HCT116 (cell line): Measurements from ENCODE around the gene AGTPBP1. TPM values are rescaled to one million over a fixed set of nuclear protein-coding genes. Genes with fewer than 3 reads are reported as not detected.
A peak's percentile ranks its signal among the peaks of the same experiment; 100 is the strongest.

Experiments
- ATAC-seq: fragments of 200-7000 bp; cut with Tn5 transposase; 2 replicates; pipeline ENCODE4 v1.9.1; 2020; ENCODE audit warnings: mild to moderate bottlenecking, moderate library complexity
- BruUV-seq: library from RNA; stranded (reverse); fragments of 400-500 nt; replicated peaks from 2 replicates; lab custom pipeline; 2021; lab: Mats Ljungman, UMichigan
- CTCF ChIA-PET: fragments of 300-600 bp; sonication (Branson Sonifier 250); formaldehyde crosslinking; loops from one replicate; lab custom pipeline; 2021; ENCODE audit warnings: antibody characterized with exemption; lab: Charles Lee
- POLR2A ChIA-PET: fragments of 300-600, 350-600 bp; sonication (Branson Sonifier 250); formaldehyde crosslinking; loops from one replicate; lab custom pipeline; 2021; ENCODE audit warnings: antibody characterized with exemption; lab: Charles Lee
- RAD21 ChIA-PET, 2 experiments: fragments of 300-600 bp; sonication (Branson Sonifier 250); formaldehyde crosslinking; loops; one replicate each; lab custom pipeline; 2023; ENCODE audit warnings: low total read pairs in 2 of 2; ENCODE audit not compliant: uncharacterized antibody in 2 of 2, unreplicated experiment in 2 of 2, low non-redundant PET in 1 of 2; lab: Charles Lee
- DNase-seq: peaks from one replicate; pipeline ENCODE4 v3.0.0-alpha.2; 2010; ENCODE audit warnings: low read depth, low spot score
- H2AFZ ChIP-seq: fragments of 200-600 bp; shearing (Covaris generic), sonication (generic); 2 replicates; pipeline ENCODE4 v1.6.1; 2017; ENCODE audit warnings: low read depth, mixed run types, mixed read lengths, antibody characterized with exemption, low read length; ENCODE audit not compliant: poor library complexity, severe bottlenecking
- H3K27ac ChIP-seq: 2 replicates; pipeline ENCODE4 v1.5.1; 2012; ENCODE audit warnings: low read depth, low read length
- H3K27me3 ChIP-seq: fragments of 200-600 bp; sonication (generic); 2 replicates; pipeline ENCODE4 v1.6.1; 2016; ENCODE audit warnings: mixed run types, low read length, mixed read lengths; ENCODE audit not compliant: insufficient read depth
- H3K36me3 ChIP-seq, 2 experiments: fragments of 200-500 bp in 1 of 2; fragments of 200-600 bp in 1 of 2; sonication (Bioruptor generic) in 1 of 2; sonication (generic) in 1 of 2; 2 replicates each; pipeline versions ENCODE4 v1.5.1 to v1.6.1; 2014 to 2016; ENCODE audit warnings: low read length in 2 of 2, inconsistent platforms in 1 of 2, mixed read lengths in 1 of 2, mixed run types in 1 of 2; ENCODE audit not compliant: insufficient read depth in 2 of 2, control insufficient read depth in 1 of 2
- H3K4me1 ChIP-seq, 2 experiments: fragments of 200-600 bp in 1 of 2; sonication (generic) in 1 of 2; 2 replicates each; pipeline versions ENCODE4 v1.5.1 to v1.6.1; 2012 to 2017; ENCODE audit warnings: low read length in 2 of 2, inconsistent platforms in 1 of 2, mild to moderate bottlenecking in 1 of 2, mixed read lengths in 1 of 2, mixed run types in 1 of 2, moderate library complexity in 1 of 2; ENCODE audit not compliant: insufficient read depth in 2 of 2, control insufficient read depth in 1 of 2
- H3K4me2 ChIP-seq: fragments of 200-600 bp; sonication (generic); 2 replicates; pipeline ENCODE4 v1.6.1; 2017; ENCODE audit warnings: mixed run types, low read length, mixed read lengths
- H3K4me3 ChIP-seq, 2 experiments: fragments of 200-600 bp in 1 of 2; sonication (generic) in 1 of 2; replicated peaks in 1 of 2; 2 replicates each; pipeline ENCODE4 v1.5.1; 2011 to 2016; ENCODE audit warnings: low read length in 2 of 2, control low read depth in 1 of 2, low read depth in 1 of 2, mild to moderate bottlenecking in 1 of 2, mixed read lengths in 1 of 2, mixed run types in 1 of 2
- H3K79me2 ChIP-seq: fragments of 200-600 bp; sonication (generic); 2 replicates; pipeline ENCODE4 v1.6.1; 2017; ENCODE audit warnings: mild to moderate bottlenecking, mixed run types, low read length, moderate library complexity, mixed read lengths; ENCODE audit not compliant: insufficient read depth
- H3K9ac ChIP-seq: fragments of 200-600 bp; sonication (generic); 2 replicates; pipeline ENCODE4 v1.6.1; 2016; ENCODE audit warnings: low read length, mixed read lengths
- H3K9me2 ChIP-seq: fragments of 200-600 bp; sonication (generic), shearing (Covaris generic); 2 replicates; pipeline ENCODE4 v1.6.1; 2017; ENCODE audit warnings: mixed run types, mild to moderate bottlenecking, moderate library complexity; ENCODE audit not compliant: insufficient read depth
- H3K9me3 ChIP-seq, 2 experiments: fragments of 200-500 bp in 1 of 2; fragments of 200-600 bp in 1 of 2; sonication (Bioruptor generic) in 1 of 2; sonication (generic) in 1 of 2; 2 replicates each; pipeline ENCODE4 v1.6.1; 2014 to 2017; ENCODE audit warnings: low read length in 2 of 2, mixed read lengths in 2 of 2, inconsistent platforms in 1 of 2, low read depth in 1 of 2, mild to moderate bottlenecking in 1 of 2, mixed run types in 1 of 2, moderate library complexity in 1 of 2; ENCODE audit not compliant: control insufficient read depth in 1 of 2, insufficient read depth in 1 of 2
- H4K20me1 ChIP-seq: fragments of 200-600 bp; sonication (generic), shearing (Covaris generic); 2 replicates; pipeline ENCODE4 v1.6.1; 2017; ENCODE audit warnings: mixed run types, mild to moderate bottlenecking, moderate library complexity; ENCODE audit not compliant: insufficient read depth
- ATF3 ChIP-seq: IDR thresholded peaks from 2 replicates; pipeline ENCODE4 v1.6.1; 2012
- CBX3 ChIP-seq: IDR thresholded peaks from 2 replicates; pipeline ENCODE4 v1.6.1; 2012; ENCODE audit warnings: low read depth
- CEBPB ChIP-seq: IDR thresholded peaks from 2 replicates; pipeline ENCODE4 v1.6.1; 2012; ENCODE audit warnings: low read depth
- FOSL1 ChIP-seq: IDR thresholded peaks from 2 replicates; pipeline ENCODE4 v1.6.1; 2012; ENCODE audit warnings: low read depth
- JUND ChIP-seq: IDR thresholded peaks from 2 replicates; pipeline ENCODE4 v1.6.1; 2012
- MAX ChIP-seq: IDR thresholded peaks from 2 replicates; pipeline ENCODE4 v1.6.1; 2012
- POLR2A ChIP-seq: IDR thresholded peaks from 2 replicates; pipeline ENCODE4 v1.7.0; 2011; ENCODE audit warnings: borderline replicate concordance; ENCODE audit not compliant: insufficient read depth, insufficient read length; ENCODE audit errors: extremely low read depth
- SIN3A ChIP-seq: IDR thresholded peaks from 2 replicates; pipeline ENCODE4 v1.6.1; 2012; ENCODE audit warnings: low read depth
- SP1 ChIP-seq: IDR thresholded peaks from 2 replicates; pipeline ENCODE4 v1.6.1; 2012; ENCODE audit warnings: low read depth
- TCF7L2 ChIP-seq: IDR thresholded peaks from 2 replicates; pipeline ENCODE4 v1.7.0; 2011; ENCODE audit warnings: borderline replicate concordance, inconsistent platforms; ENCODE audit not compliant: insufficient read depth, insufficient read length; ENCODE audit errors: extremely low read depth
- YY1 ChIP-seq: IDR thresholded peaks from 2 replicates; pipeline ENCODE4 v1.6.1; 2011; ENCODE audit warnings: low read length, low read depth, moderate library complexity, mild to moderate bottlenecking; ENCODE audit not compliant: insufficient replicate concordance; ENCODE audit errors: extremely low read depth
- ZBTB33 ChIP-seq: IDR thresholded peaks from 2 replicates; pipeline ENCODE4 v1.6.1; 2011; ENCODE audit warnings: mild to moderate bottlenecking, low read length, moderate library complexity; ENCODE audit not compliant: insufficient replicate concordance; ENCODE audit errors: extremely low read depth
- intact Hi-C: fragments of 100-400 bp; cut with micrococcal nuclease; formaldehyde crosslinking; loops from 2 replicates; pipeline ENCODE4 v1.10.0; 2022
- total RNA-seq: library from RNA; stranded (reverse); gene quantifications from one replicate; pipeline ENCODE4 v1.2.1, GENCODE V29; 2021; ENCODE audit not compliant: unreplicated experiment

Gene AGTPBP1
- total RNA-seq, 1 experiment from 2014 or later: 17.4 TPM

- Histone ChIP-seq H3K9me3 (no peaks in the 10 kb centered on the region), H3K27me3 (peaks cover 10% of the 10 kb centered on the region; the same call in 1 of the 2 replicates), H2AFZ (peak overlapping the region; percentile 95), H3K4me2 (peak overlapping the region; percentile 84), H3K36me3 (no peaks in the 10 kb centered on the region), H3K4me3 (peak overlapping the region; percentile 45 to 81), H3K9me2 (no peaks in the 10 kb centered on the region), H4K20me1 (no peaks in the 10 kb centered on the region), H3K4me1 (peaks cover 17 to 32% of the 10 kb centered on the region in 2 experiments), H3K79me2 (peaks cover 25% of the 10 kb centered on the region), H3K27ac (no peak overlapping the region), H3K9ac (peak overlapping the region; percentile 51)
- ATAC-seq (peak; percentile 57), DNase-seq (peak; percentile 75)
- ChIA-PET CTCF (interaction anchor here (1.0 kb wide), 1 partner anchor 45 kb away, joined by 4 read pairs; no protein-coding TSS in a partner anchor), RAD21 (interaction anchor here in 1 of 2 experiments (1.1 kb wide), 1 partner anchor 45 kb away, joined by 4 read pairs; no protein-coding TSS in a partner anchor), POLR2A (interaction anchor here (0.6 kb wide), 1 partner anchor 1781 kb away, joined by 3 read pairs; no protein-coding TSS in a partner anchor)
- TF ChIP-seq CBX3 (peak; percentile 70; the same call in 1 of the 2 replicates), SP1 (peak; percentile 23; the same call in 1 of the 2 replicates), POLR2A (no peak), ATF3 (no peak), SIN3A (peak; percentile 64; the same call in 1 of the 2 replicates), MAX (peak; percentile 80), FOSL1 (peak; percentile 21), YY1 (no peak), CEBPB (peak; percentile 71), TCF7L2 (peak; percentile 63), JUND (peak; percentile 23; the same call in 1 of the 2 replicates), ZBTB33 (no peak)
- intact Hi-C loops: no loop called here
- no TSS peak for BruUV-seq
Measured at GRCh38 chr9:85743275-85744128, 1.7 kb upstream of the AGTPBP1 start.
